ENCODE measurements around the gene ZFP91. TPM values are rescaled to one million over a fixed set of nuclear protein-coding genes. Genes with fewer than 3 reads are reported as not detected.

ZFP91 gene
- total and polyA plus RNA-seq, 2 donors (not counting 3 experiments of a cell fraction or from before 2014, with no cell fraction given) = 20.2 to 52.0 TPM

DNA sequence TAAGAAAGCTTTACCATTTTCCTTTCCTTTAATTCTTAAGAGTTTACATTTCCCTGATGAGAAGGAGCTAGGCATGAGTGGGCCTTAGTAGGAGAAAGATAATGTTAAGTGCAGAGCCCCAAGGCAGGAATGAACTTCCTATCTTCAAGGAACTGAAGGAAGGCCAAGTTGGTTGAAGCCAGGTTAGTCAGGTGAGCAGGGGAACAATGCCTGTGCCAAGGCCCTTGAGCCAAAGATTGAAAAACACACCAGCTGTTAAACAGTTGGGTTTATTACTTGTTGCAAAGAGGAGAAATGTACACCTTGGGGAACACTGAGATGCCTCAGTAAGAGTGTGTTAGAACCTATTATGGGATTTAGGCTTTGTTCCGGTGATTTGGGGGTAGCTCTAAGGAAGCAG is 53.6 kb downstream of the ZFP91 start:
- no peak for TF ChIP-seq POLR2AphosphoS5 (IDR thresholded peaks at IDR 0.05; ENCODE audit: insufficient read depth, low read depth, low read length)
- TF ChIP-seq, protein P1, sequence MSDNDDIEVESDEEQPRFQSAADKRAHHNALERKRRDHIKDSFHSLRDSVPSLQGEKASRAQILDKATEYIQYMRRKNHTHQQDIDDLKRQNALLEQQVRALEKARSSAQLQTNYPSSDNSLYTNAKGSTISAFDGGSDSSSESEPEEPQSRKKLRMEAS (IDR thresholded peaks at IDR 0.05; ENCODE audit: insufficient read depth, insufficient read length) = no peak
- no peak for TF ChIP-seq EZH2 (IDR thresholded peaks at IDR 0.05; ENCODE audit: borderline replicate concordance, low read depth, low read length, severe bottlenecking)
- no peak for TF ChIP-seq FOS (IDR thresholded peaks at IDR 0.05; ENCODE audit: borderline replicate concordance, insufficient read depth, low read length)
- no peak for TF ChIP-seq MYC (IDR thresholded peaks at IDR 0.05; ENCODE audit: low read depth, low read length)
- TF ChIP-seq, protein P2, sequence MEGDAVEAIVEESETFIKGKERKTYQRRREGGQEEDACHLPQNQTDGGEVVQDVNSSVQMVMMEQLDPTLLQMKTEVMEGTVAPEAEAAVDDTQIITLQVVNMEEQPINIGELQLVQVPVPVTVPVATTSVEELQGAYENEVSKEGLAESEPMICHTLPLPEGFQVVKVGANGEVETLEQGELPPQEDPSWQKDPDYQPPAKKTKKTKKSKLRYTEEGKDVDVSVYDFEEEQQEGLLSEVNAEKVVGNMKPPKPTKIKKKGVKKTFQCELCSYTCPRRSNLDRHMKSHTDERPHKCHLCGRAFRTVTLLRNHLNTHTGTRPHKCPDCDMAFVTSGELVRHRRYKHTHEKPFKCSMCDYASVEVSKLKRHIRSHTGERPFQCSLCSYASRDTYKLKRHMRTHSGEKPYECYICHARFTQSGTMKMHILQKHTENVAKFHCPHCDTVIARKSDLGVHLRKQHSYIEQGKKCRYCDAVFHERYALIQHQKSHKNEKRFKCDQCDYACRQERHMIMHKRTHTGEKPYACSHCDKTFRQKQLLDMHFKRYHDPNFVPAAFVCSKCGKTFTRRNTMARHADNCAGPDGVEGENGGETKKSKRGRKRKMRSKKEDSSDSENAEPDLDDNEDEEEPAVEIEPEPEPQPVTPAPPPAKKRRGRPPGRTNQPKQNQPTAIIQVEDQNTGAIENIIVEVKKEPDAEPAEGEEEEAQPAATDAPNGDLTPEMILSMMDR (IDR thresholded peaks at IDR 0.05; ENCODE audit: extremely low read depth in 1 of 2, insufficient read depth in 1 of 2, low read depth in 1 of 2, low read length in 2 of 2) = no peak
- TF ChIP-seq GATA2 (IDR thresholded peaks at IDR 0.05; ENCODE audit: insufficient read depth, insufficient read length, low read depth, low read length) = no peak
- no peak for TF ChIP-seq JUN (IDR thresholded peaks at IDR 0.05; ENCODE audit: borderline replicate concordance, insufficient read depth, insufficient read length, low read depth)
- TF ChIP-seq POLR2A (IDR thresholded peaks at IDR 0.05; ENCODE audit: low read depth, low read length) = no peak
- H3K27me3 ChIP-seq (ENCODE audit: control insufficient read depth in 2 of 2, insufficient read depth in 2 of 2, low read length in 2 of 2) = no peaks in the 10 kb centered on the region
- H3K79me2 ChIP-seq (ENCODE audit: control insufficient read depth, insufficient read depth, low read length) = no peaks in the 10 kb centered on the region
- dilution Hi-C loops (cut with MboI; ENCODE audit: extremely low pct_ligation_motif_present, low sequenced_read_pairs) = no loop called here
- no peaks in the 10 kb centered on the region for H3K9me1 ChIP-seq (replicated peaks; ENCODE audit: control insufficient read depth, extremely low read depth, insufficient read depth, low read length)
- CTCF ChIA-PET = interaction anchor here (0.6 to 1.5 kb wide), 3 partner anchors 56 to 529 kb away, joined by 3 to 6 read pairs (median 6); no protein-coding TSS in a partner anchor
- peaks cover 5% of the 10 kb centered on the region for H3K4me1 ChIP-seq (ENCODE audit: control insufficient read depth, extremely low read depth, insufficient read depth, low read length)
- no peaks in the 10 kb centered on the region for H4K20me1 ChIP-seq (replicated peaks; ENCODE audit: control insufficient read depth, extremely low read depth, insufficient read depth, low read length)
- BruUV-seq (replicated peaks) = no TSS peak
- no peaks in the 10 kb centered on the region for H3K36me3 ChIP-seq (ENCODE audit: control insufficient read depth in 2 of 2, extremely low read depth in 1 of 2, insufficient read depth in 2 of 2, low read length in 2 of 2)
- H3K4me3 ChIP-seq (replicated peaks in 1 of 3; ENCODE audit: insufficient read depth in 1 of 3, low read depth in 1 of 3, low read length in 3 of 3) = no peak overlapping the region
- no peak overlapping the region for H3K4me2 ChIP-seq (ENCODE audit: insufficient read depth, low read length)
- H3K9me3 ChIP-seq (replicated peaks; ENCODE audit: control insufficient read depth, insufficient read depth, low read length) = no peaks in the 10 kb centered on the region
- FAIRE-seq (no peak), DNase-seq (ENCODE audit: low read depth, low spot score) (no peak)
- intact Hi-C loops (cut with micrococcal nuclease) = no loop called here
- H3K27ac ChIP-seq (ENCODE audit: insufficient read depth, low read depth, low read length) = no peak overlapping the region
- H2AFZ ChIP-seq (ENCODE audit: low read depth, low read length) = no peak overlapping the region
- POLR2A ChIA-PET = no interaction called here
- H3K9ac ChIP-seq (replicated peaks; ENCODE audit: extremely low read depth, insufficient read depth, low read length) = no peak overlapping the region

Measured in endothelial cell of umbilical vein (primary cell).